ENCODE measurements around the gene ZDHHC3. TPM values are rescaled to one million over a fixed set of nuclear protein-coding genes. Genes with fewer than 3 reads are reported as not detected.
A peak's percentile ranks its signal among the peaks of the same experiment; 100 is the strongest.
"Not testable (repeated sequence)": the region's sequence is repeated elsewhere in the genome, so short reads cannot be mapped to it uniquely, and the experiment has no call there.

ZDHHC3 gene
- polyA plus RNA-seq, 1 donor, result 41.0 TPM

DNA sequence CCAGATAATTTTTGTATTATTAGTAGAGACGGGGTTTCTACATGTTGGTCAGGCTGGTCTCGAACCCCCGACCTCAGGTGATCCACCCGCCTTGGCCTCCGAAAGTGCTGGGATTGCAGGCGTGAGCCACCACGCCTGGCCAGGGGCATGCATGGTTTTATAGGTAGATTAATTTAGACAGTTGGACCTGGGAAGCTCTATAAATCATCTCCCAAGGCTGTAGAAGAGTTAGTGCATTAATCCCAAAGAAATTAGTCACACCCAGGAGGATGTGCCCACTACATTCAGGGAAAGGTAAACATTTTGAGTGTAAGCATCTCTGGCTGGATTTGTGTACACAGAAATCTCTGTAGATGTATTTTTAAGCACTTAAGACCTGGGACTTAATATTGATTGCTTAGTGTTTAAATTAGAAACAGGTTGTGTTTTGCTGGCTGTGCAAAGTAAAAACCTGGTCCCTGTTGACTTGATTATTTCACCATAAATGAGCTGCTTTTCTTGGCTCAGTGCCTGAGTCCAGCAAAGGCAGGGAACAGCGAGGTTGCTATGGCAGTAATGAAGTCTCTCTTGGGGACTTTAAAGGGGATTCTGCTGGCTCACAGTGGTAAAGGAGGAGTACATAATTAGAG, 19.3 kb upstream of the ZDHHC3 start:
- peak; percentile 47 for DNase-seq

DNA sequence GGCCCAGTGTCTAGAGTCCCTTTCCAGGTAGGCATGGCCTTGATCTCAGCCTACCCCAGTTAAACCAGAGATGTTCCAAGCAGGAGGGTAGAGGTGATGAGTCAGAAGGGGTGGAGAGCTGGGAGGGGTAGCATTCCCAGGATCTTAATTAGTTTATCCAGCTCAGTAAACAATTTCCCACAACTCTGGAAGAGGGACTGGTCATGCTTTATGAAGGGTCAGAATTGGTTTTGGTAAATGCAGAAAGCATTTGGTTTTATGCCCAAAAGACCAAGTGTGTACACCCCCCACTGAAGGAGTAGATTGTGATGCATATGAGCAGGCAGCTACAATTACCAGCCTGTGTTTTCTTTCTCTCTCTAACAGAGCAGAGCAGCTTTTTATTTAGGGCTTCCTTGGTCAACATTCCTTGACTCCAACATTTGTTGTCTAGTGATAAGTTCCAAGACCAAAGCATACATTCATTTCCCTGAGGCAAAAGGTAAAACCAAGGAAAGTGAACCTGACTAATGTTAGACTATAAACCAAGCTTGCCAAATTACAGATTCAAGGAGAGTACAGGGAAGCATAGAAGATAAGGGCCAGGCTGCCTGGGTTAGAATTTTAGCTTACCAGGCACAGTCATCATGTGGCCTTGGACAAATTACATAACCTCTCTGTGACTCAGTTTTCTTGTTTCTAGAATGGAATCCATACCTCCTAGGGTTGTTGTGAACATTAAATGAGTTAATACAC, 17.7 kb upstream of the ZDHHC3 start:
- no peak for DNase-seq

DNA sequence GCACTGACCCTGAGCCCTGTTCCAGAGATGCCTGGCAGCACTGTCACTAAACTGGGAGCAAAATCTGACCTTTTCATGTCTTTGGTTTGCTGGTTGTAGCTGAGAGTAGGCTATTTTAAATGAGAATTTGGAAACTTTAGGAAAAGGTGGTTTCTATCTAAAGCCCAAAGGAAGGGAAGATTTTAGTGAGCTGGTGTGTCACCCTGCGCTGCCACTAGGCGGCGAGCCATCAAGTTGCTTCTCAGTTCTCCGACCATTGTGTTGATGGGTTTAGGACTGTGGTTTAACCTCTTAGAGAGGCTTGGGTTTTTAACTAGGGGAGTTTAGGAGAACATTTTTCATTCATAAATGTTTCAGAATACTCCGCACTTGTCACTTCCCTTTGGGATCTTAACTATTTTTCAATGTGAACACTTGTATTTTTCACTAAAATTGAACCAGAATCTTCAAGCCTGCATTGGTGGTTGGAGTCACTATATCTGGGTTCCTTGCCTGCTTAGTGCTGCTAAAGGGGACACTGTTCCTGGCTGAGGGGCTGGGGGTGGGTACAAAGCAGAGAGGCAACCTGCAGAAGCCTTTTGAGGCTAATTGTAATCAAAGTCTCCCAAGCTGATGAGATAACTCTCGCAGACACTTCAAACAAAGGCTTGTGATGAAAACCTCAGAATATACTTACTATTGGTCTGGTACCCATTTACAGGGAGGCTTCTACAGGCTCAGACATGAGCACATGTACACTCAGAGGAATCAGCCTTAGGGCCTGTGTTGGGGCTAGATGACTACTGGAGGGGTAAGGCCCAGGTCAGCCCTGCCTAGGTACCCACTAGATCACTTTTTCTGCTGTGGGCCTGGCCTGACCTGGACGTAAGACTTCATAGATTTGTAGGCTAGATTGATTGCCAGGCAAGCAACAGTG, 16.8 kb upstream of the ZDHHC3 start:
- no peak for DNase-seq

DNA sequence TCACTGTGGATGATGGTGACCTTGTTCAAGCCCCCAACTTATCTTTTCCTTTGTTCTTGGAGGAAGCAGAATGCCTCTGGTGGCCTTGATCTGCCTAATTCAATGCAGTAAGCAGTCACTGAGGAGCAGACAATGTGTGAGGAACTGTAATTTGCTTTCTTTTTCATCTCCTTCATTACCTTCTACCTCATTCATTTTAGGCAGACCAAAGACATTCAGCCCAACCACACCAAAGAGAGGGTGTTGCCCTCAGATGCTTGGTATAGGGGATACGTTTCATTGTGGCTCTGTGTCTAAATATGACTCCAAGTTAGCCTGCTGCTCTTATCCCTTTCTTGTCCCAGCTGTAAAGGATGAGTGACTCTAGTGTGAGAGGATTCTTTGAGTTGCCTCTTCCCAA, 15.4 kb upstream of the ZDHHC3 start:
- DNase-seq, result no peak

GRCh38 chr3:44989636-44990373, 13.8 kb upstream of the ZDHHC3 start:
- no peak for DNase-seq

GRCh38 chr3:44989141-44989540, 13.2 kb upstream of the ZDHHC3 start:
- no peak for DNase-seq

GRCh38 chr3:44988073-44988472, 12.1 kb upstream of the ZDHHC3 start:
- DNase-seq, result no peak

GRCh38 chr3:44987332-44987731, 11.4 kb upstream of the ZDHHC3 start:
- DNase-seq, result no peak

DNA sequence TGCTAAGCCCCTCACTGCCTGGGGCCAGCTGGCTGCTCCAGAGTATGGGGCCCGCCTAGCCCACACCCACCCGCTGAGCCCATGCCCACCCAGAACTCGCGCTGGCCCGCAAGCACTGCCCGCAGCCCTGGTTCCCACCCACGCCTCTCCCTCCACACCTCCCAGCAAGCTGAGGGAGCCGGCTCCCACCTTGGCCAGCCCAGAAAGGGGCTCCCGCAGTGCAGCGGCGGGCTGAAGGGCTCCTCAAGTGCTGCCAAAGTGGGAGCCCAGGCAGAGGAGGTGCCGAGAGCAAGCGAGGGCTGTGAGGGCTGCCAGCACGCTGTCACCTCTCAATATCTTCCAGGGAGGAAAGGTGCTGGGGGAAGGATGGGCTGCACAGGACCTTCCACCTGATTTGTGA, 10.4 kb upstream of the ZDHHC3 start:
- not testable (repeated sequence) for DNase-seq

DNA sequence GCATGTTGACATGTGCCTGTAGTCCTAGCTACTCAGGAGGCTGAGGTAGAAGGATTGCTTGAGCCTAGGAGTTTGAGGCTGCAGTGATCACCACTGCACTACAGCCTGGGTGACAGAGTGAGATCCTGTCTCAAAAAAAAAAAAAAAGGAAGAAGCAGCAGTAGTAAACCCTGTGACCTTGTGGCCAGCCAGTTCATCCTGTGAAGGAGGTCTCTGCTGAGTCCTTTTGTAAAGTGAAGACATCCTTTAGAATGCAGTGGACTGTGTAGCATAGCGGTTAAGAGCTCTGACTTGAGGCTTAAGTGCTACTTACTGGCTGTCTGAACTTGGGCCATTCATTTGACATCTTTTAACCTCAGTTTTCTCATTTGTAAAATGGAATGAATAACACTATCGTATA, 8.4 kb upstream of the ZDHHC3 start:
- no peak for DNase-seq

GRCh38 chr3:44983484-44983941, 7.5 kb upstream of the ZDHHC3 start:
- DNase-seq, result no peak

- no peak for DNase-seq
Measured at GRCh38 chr3:44982817-44983216, 6.8 kb upstream of the ZDHHC3 start.

- DNase-seq, result no peak
Measured at GRCh38 chr3:44981751-44982150, 5.8 kb upstream of the ZDHHC3 start.

DNA sequence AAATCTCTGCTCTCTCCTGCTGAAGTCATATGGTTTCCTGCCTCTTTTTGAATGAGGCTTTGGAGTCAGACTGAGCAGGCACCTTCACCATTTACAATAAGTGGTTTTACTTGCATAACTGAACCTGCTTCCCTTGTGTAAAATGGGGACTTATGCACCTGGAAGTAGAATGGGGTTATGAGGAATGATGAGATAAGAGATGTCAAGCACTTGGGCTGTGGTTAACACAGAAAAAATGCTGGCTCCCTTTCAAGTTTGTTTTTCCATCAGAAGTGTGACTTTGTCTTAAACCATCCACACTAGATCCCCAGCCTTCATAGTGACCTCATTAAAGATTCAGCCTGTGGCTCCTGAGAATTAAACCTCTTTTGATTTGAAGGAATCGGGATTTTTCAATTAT, 5.2 kb upstream of the ZDHHC3 start:
- DNase-seq, result no peak

DNA sequence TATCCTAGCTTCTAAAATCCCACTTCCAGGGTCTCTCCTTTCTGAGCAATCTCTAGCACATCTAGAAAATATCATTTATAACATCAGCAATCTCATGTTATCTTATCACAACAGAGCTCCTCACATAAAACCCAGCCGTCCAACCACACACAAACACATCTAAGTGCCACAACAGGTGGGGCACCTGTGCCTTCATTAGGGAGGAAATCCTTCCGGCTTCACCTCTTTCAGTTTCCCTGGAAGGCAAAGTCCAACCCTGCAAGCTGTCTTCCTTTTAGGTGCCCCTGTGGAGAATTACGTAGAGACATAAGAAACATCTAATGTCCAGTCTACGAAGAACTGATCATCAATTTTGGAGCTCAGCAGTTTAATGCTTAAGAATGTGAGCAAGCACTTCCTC, 1.6 kb downstream of the ZDHHC3 start:
- no peak for DNase-seq

DNA sequence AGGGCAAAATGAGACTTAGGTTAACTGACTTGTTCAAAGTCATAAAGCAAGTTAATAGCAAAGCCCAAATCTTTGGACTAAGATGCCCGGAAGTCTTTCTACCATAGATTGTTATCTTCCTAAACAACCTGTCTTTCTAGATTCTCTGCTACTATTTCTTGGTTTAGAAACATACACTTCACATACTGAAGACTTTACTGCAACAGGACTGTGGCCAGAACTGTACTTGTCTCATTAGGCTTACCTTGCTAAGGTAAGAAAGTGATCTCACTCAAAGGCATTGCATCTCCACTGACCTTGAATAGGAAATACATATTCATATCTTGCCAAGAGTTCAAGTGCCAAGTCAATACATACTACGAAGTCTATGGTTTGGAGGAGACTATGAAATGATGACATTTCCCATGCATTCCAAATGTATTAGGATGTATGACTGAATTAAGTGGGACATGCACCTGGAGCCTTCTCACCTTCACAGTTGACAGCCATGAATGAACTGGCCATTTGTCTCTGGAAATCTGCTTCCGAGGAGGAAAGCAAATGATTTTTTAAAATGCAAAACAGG, 5.0 kb downstream of the ZDHHC3 start:
- DNase-seq, result no peak

GRCh38 chr3:44969828-44970179, 6.2 kb downstream of the ZDHHC3 start:
- no peak for DNase-seq

DNA sequence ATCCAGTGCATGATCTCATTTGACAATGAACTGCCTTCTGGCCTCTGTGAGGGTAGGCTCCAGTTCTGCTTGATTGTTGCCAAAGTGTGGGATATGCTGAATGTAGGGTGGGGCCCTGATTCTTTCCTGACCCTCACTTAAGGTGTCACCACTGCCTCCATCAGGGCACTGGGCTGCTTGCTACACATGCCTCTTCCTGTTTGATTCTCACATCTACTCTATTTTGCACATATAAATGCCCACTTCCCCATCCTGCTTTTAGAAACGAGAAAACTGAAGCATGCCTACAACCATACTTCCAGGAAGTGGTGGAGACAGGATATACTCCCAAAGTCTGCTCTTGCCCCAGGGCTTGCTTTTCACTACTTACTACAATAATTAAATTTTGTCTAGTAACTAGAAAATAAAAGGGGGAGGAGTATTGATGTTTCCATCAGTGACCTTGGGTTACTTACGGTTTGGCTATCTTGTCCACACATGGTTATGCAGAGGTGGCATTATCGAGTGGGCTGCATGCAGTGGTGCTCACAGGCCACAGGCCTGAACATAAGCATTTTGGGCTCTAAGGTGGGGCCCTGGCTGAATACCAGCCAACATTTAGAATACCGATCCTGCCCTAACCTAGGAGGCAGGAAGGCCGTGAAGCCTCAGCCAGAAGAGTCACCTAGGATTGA, 6.7 kb downstream of the ZDHHC3 start:
- no peak for DNase-seq

DNA sequence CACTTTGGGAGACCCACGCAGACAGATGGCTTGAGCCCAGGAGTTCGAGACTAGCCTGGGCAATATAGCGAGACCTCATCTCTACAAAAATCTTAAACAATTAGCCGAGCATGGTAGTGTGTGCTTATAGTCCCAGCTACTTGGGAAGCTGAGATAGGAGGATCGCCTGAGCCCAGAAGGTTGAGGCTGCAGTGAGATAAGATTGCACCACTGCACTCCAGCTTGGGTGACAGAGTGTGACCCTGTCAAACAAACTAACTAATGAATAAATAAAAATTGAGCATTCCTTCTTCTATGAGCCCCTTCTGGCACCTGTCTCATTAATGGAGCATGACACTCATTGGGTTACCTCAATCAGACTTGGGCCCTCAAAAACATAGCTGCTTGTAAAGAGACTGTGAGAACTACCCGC, 7.5 kb downstream of the ZDHHC3 start:
- DNase-seq, result no peak

GRCh38 chr3:44966795-44967278, 9.1 kb downstream of the ZDHHC3 start:
- no peak for DNase-seq

- DNase-seq, result no peak
Measured at GRCh38 chr3:44965165-44965564, 10.8 kb downstream of the ZDHHC3 start.

Measured in hindlimb muscle (tissue), 1 donor.